GM21528 (cell line): Measurements from ENCODE around the gene TTLL11.
"Not testable (repeated sequence)": the region's sequence is repeated elsewhere in the genome, so short reads cannot be mapped to it uniquely, and the experiment has no call there.

Experiments used
- ATAC-seq: cut with Tn5 transposase; IDR thresholded peaks from one replicate; pipeline ENCODE4 v1.9.1; 2021; ENCODE audit warnings: mild to moderate bottlenecking, moderate library complexity; ENCODE audit not compliant: unreplicated experiment, low FRiP score

The TTLL11 gene

GRCh38 chr9:121917375-121918335, 175.5 kb downstream of the TTLL11 start:
- ATAC-seq: no peak

GRCh38 chr9:121915304-121915625, 177.8 kb downstream of the TTLL11 start:
- no peak for ATAC-seq

GRCh38 chr9:121914604-121915303, 178.4 kb downstream of the TTLL11 start:
- ATAC-seq: no peak

GRCh38 chr9:121914017-121914595, 179.0 kb downstream of the TTLL11 start:
- no peak for ATAC-seq

GRCh38 chr9:121912812-121913627, 180.1 kb downstream of the TTLL11 start:
- ATAC-seq: no peak

- ATAC-seq: no peak
Measured at GRCh38 chr9:121910491-121911040, 182.5 kb downstream of the TTLL11 start.

- no peak for ATAC-seq
Measured at GRCh38 chr9:121909111-121909510, 184.0 kb downstream of the TTLL11 start.

- ATAC-seq: no peak
Measured at GRCh38 chr9:121906074-121906870, 186.8 kb downstream of the TTLL11 start.

GRCh38 chr9:121902461-121903135, 190.5 kb downstream of the TTLL11 start:
- no peak for ATAC-seq

- ATAC-seq: no peak
Measured at GRCh38 chr9:121901616-121902015, 191.5 kb downstream of the TTLL11 start.

GRCh38 chr9:121900163-121900562, 192.9 kb downstream of the TTLL11 start:
- no peak for ATAC-seq

GRCh38 chr9:121898856-121899255, 194.3 kb downstream of the TTLL11 start:
- ATAC-seq: no peak

GRCh38 chr9:121897140-121897539, 196.0 kb downstream of the TTLL11 start:
- no peak for ATAC-seq

GRCh38 chr9:121896545-121896943, 196.6 kb downstream of the TTLL11 start:
- no peak for ATAC-seq

GRCh38 chr9:121895818-121896544, 197.1 kb downstream of the TTLL11 start:
- ATAC-seq: no peak

GRCh38 chr9:121895358-121895757, 197.8 kb downstream of the TTLL11 start:
- ATAC-seq: no peak

GRCh38 chr9:121894380-121894779, 198.7 kb downstream of the TTLL11 start:
- not testable (repeated sequence) for ATAC-seq

GRCh38 chr9:121893786-121894185, 199.3 kb downstream of the TTLL11 start:
- ATAC-seq: no peak
